ENCODE data around the gene PLIN3.
"Not testable (repeated sequence)": the region's sequence is repeated elsewhere in the genome, so short reads cannot be mapped to it uniquely, and the experiment has no call there.

PLIN3 gene

DNA sequence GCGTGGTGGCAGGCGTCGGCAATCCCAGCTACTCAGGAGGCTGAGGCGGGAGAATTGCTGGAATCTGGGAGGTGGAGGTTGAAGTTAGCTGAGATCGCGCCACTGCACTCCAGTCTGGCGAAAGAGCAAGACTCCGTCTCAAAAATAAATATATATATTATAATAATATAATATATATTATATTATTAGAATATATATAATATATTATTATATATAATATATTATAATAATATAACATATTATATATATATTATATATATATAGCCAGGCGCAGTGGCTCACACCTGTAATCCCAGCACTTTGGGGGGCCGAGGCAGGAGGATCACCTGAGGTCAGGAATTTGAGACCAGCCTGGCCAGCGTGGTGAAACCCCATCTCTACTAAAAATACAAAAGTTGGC, 25.5 kb upstream of the PLIN3 start:
- FAIRE-seq; DNase-seq (ENCODE audit: insufficient read length, low spot score): not testable (repeated sequence)

DNA sequence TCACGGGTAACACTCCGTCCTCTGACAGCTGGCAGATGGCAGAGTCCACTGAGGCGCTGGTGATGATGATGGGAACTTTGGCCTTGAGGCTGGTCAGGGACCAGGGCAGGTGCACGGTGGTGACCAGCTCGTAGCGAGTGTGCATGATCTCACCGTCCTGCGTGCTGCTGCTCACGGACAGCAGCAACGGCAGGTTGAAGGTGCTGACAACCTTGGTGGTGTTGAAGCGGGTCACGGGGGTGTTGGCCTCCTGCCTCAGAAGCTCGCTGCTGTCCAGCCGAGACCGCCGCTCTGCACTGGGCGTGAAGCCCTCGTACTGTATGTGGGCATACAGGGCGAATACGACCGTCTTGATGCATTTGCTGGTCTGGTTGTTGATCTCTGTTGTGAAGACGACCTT, 23.6 kb upstream of the PLIN3 start:
- FAIRE-seq (peak; percentile 16), DNase-seq (ENCODE audit: insufficient read length, low spot score) (no peak)

DNA sequence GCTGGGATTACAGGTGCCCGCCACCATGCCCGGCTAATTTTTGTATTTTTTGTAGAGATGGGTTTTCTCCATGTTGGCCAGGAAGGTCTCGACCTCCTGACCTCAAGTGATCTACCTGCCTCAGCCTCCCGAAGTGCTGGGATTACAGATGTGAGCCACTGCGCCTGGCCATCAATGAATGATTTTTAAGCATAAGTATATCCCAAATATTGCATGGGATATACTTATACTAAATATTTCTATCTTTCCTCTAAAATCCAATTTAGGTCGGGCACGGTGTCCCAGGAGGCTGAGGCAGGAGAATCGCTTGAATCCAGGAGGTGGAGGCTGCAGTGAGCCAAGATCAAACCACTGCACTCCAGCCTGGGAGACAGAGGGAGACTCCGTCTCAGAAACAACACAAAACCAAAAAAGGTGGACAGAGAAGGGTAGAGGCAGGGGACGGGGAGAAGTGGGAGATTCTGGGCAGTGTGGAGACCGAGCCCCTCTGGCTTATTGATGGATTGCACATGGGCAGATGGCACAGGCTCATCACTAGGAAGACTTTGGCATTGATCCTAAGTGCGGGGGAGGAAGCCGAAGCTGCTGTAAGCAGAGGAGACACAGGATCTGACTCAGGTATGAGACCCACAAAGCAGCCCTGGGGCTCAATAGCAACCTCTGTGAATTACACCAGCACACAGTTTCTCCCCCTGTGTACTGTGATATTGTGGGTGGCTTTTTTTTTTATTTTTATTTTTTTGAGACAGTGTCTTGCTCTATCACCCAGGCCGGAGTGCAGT, 21.8 kb upstream of the PLIN3 start:
- FAIRE-seq: no peak
- DNase-seq (ENCODE audit: insufficient read length, low spot score): peak; percentile 81

DNA sequence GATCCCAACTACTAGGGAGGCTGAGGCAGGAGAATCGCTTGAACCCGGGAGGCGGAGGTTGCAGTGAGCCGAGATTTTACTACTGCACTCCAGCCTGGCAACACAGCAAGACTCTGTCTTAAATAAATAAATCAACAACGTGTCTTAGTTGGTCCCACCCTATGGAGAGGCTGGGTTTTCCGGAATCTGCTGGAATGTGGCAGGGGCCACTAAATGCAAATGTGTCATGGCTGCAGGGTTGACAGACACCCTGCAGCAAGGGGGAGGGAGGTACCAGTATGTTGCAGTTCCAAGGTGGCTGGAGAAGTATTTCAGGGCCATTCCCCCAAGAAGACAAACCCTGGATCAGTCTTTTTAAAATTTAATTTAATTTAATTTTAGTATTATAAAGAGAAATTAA, 20.3 kb upstream of the PLIN3 start:
- not testable (repeated sequence) for FAIRE-seq; DNase-seq (ENCODE audit: insufficient read length, low spot score)

DNA sequence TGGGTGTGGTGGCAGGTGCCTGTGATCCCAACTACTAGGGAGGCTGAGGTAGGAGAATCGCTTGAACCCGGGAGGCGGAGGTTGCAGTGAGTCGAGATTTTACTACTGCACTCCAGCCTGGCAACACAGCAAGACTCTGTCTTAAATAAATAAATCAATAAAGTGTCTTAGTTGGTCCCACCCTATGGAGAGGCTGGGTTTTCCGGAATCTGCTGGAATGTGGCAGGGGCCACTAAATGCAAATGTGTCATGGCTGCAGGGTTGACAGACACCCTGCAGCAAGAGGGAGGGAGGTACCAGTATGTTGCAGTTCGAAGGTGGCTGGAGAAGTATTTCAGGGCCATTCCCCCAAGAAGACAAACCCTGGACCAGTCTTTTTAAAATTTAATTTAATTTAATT, 17.5 kb upstream of the PLIN3 start:
- not testable (repeated sequence) for DNase-seq (ENCODE audit: insufficient read length, low spot score); FAIRE-seq

DNA sequence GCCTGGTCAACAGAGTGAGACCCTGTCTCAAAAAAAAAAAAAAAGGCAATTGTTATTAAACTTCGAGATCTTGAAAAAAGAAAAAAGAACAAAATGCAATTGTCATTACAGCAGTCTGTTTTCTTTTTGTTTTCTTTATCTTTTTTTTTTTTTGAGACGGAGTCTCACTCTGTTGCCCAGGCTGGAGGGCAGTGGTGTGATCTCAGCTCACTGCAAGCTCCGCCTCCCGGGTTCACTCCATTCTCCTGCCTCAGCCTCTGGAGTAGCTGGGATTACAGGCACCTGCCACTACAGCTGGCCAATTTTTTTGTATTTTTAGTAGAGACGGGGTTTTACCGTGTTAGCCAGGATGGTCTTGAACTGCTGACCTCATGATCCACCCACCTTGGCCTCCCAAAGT, 15.4 kb upstream of the PLIN3 start:
- DNase-seq (ENCODE audit: insufficient read length, low spot score); FAIRE-seq: not testable (repeated sequence)

DNA sequence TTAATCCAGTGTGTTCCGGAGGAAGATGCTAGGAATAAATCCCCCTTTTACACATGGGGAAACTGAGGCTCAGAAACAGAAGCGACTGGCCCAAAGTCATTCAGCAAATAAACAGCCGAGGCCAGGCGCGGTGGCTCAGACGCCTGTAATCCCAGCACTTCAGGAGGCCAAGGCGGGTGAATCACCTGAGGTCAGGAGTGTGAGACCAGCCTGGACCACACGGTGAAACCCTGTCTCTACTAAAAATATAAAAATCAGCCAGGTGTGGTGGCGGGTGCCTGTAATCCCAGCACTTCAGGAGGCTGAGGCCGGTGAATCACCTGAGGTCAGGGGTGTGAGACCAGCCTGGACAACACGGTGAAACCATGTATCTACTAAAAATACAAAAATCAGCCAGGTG, 11.6 kb upstream of the PLIN3 start:
- no peak for FAIRE-seq
- DNase-seq (ENCODE audit: insufficient read length, low spot score): no peak

DNA sequence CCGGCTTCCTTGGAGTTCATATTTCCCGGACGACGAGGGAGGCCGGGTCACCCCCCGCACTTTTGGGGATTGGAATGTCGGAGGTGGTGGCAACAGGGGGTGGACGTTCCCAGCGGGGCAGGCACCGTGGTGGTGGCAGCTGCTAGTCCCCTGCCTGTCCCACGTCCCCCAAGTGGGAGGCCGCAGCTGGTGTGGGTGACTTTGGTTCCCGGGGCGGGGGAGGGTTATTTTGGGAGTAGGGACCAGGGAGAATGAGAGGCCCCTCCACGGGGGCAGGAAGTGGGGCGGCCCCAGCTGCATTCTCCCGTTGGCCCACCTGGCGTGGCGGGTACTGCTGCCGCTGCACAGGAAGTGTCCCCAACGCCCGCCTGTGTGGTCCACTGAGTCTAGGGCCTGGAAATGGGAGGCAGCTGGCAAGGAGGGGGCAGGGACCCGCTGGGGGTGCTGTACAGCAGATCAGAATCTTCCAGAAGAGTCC, 11.1 kb upstream of the PLIN3 start:
- FAIRE-seq: no peak
- DNase-seq (ENCODE audit: insufficient read length, low spot score): no peak

DNA sequence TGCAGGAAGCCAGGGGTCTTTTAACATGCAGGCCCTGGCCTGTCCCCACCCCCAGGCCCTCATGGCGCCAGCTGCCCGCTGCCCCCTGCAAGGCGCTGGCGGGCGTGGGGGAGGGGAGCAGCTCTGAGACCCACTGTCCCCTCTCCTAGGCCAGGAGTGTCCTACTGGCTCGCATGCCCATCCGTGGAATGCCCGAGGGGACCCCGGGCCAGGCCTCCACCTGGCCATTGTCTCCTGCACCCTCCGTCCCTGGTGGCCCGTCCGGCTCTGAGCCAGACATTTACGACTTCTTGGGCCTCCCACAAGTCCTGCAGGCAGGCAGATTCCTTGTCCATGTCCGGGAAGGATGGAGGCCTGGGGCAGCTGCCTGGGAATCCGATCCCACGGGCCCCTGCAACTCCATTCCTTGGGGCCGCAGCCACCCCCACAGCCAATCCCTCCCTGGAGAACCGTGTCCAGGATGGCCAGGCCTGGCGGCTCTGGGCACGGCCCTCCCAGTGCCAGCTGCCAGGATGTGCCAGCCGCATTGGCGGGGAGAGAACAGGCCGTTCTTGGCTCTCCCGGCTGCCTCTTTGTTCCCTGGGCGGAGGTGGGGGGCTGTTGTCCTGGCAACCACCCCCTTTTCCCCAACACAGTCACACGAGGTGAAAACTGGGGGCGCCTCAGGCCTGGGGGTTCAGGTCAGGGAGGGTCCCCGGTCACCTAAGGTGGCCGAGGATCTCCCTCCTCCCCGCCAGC, 10.5 kb upstream of the PLIN3 start:
- FAIRE-seq: no peak
- DNase-seq (ENCODE audit: insufficient read length, low spot score): no peak

DNA sequence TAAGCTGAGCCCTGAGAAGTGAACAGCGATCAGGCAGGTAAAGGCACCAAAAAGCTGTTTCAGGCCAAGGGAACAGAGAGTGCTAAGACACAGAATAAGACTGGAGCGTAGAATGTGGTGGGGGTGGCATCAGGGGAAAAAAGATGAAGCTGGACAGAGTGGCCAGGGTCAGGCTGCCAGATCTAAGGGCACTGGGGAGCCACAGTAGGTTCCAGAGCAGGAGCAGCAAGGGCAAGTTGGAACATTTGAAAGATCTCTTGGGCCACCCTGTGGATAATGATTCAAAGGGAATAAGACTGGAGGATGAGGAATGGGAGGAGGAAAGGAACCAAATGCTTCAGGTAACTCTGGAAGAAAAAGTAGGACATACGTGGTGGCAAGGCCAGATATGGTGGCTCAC, 6.5 kb upstream of the PLIN3 start:
- no peak for DNase-seq (ENCODE audit: insufficient read length, low spot score)
- no peak for FAIRE-seq

DNA sequence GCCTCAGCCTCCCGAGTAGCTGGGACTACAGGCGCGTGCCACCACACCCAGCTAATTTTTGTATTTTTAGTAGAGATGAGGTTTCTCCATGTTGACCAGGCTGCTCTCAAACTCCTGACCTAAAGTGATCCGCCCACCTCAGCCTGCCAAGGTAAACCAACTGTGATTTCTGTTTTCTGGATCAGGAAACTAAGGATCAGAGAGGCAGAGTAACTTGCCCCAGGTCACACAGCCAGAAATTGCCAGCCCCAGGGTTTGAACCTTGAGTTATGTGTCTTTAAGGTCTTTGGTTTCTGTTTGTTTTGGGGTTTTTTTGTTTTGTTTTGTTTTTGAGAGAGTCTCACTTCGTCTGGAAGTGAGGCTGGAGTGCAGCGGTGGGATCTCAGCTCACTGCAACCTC, 4.2 kb upstream of the PLIN3 start:
- FAIRE-seq: no peak
- no peak for DNase-seq (ENCODE audit: insufficient read length, low spot score)

DNA sequence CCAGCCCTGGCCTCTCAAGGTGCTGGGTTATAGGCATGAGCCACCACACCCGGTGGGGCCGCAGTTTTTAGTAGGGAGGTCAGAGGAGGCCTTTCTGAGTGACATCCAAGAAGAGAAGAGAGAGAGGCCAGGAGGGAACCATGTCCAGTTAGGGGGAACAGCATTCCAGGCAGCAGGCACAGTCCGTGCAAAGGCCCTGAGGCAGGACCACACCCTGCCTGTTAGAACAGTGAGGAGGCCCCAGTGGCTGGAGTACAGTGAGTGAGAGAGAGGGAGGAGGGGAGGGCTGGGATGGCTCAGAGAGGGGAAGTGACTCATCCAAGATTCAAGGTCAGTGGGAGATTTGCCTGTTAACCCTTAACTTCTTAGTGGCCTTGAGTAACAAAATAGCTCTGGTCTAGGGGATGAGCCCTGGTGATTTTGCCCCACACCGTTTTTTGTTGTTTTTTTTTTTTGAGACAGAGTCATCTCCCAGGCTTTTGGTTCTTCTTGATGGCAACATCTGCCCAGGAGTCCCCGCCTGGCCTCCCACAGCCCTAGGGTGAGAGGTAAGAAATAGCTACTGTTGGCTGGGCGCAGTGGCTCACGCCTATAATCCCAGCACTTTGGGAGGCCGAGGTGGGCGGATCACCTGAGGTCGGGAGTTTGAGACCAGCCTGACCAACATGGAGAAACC, 2.7 kb upstream of the PLIN3 start:
- DNase-seq (ENCODE audit: insufficient read length, low spot score) (peak; percentile 68), FAIRE-seq (no peak)

DNA sequence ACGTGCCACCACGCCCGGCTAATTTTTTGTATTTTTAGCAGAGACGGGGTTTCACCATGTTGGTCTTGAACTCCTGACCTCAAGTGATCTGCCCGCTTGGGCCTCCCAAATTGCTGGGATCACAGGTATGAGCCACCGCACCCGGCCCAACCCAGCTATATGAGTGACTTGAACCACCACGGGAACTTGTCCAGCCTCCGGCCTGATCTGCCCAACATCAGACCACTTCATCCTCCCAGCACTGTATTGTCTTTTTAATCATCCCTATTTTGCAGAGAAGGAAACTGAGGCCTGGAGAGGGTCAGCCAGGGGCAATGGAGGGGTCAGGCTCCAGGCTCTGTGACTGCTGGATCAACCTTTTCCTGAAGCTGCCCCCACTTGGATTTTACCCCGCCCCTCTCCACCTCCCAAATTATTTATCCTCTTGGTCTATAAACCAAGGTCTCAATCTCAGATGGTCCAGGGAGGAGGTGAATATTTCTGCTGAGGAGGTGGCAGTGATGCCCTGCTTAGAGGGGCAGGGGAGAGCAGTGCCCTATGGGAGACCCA, 893 bp upstream of the PLIN3 start:
- DNase-seq (ENCODE audit: insufficient read length, low spot score): no peak
- FAIRE-seq: no peak

DNA sequence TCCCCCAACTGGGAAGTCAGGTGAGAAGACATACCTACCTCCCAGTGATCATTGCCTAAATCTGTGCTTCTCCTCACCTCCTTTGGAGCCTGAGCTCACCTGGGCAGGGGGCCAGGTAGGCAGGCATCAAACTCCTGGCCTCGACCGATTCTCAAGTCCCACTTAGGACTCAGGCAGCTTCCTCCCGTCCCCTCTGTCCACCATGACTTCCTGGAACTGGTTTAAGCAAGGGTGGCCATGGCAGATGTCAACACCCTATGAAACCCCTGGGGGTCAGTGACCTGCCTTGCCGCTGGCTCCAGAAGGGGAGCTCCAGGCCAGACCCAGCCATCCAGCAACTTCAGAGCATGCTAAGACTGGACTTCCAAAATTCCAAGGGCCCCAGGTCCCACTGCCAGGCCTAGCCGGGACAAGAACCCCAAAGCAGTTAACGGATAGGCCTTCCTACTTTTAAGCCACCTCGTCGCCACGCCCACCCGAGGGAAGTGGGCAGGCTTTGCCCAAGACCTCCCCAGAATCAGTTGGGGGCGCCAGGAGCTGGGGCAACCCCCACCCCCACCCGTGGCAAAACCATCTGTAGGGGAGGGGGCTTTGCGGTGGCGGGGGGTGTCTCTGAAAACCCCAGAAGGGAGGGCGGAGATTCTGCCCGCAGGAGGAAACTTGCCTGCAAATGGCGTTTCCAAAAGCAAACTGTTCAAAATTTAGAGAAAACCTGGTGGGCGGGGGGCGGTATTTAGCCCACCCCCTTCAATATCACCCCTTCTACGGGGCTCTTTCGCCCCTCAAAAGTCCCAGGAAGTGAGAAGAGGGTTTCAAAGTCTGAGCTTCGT, 657 bp downstream of the PLIN3 start:
- DNase-seq (ENCODE audit: insufficient read length, low spot score) (peak; percentile 29), FAIRE-seq (no peak)

DNA sequence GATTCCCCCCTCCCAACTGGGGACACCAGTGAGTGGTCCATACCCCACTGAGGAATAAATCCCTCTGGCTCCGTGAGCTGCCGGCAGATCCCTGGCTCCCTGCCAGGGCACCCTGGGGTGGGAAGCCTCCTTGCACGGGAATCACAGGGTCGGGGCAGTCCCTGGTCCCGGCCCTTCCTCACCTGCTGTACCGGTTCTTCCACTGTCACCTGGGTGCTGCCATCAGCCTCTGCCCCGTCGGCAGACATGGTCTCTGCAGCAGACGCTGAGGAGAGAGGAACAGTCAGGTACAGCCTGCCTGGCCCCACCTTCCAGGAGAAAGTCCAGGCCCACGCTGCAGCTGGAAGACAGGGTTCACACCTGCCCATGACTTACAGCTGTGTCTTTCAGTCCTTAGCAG, 6.3 kb downstream of the PLIN3 start:
- FAIRE-seq: no peak
- DNase-seq (ENCODE audit: insufficient read length, low spot score): no peak

DNA sequence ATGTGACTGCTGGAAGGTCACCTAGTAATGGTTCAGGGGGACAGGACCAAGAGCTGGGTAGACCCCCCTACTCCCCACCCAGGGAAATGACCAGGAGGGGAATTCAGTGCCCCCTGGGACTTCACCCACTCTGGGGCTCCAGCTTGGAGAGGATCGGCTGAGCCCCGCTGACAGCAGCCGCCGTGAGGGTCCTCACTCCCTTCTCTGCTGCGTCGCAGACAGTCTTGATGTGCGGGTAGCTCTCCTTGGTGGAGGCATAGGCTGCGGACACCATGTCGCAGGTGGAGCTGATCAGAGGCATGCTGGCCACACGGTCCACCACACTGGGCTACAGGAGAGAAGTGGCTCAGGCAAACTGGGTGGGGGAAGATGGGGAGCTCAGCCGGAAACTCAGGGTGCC, 7.8 kb downstream of the PLIN3 start:
- FAIRE-seq: no peak

DNA sequence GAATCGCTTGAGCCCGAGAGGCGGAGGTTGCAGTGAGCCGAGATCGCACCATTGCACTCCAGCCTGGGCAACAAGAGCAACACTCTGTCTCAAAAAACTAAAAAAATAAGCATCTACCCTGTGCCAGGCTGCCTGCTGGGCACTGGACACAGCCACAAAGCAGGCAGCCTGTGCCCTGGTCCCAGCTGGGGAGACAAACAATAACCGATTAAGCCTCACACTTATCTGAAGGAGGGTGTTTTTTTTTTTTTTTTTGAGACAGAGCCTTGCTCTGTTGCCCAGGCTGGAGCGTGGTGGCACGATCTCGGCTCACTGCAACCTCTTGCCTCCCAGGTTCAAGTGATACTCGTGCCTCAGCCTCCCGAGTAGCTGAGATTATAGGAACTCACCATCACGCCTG, 11.0 kb downstream of the PLIN3 start:
- FAIRE-seq; DNase-seq (ENCODE audit: insufficient read length, low spot score): not testable (repeated sequence)

More for the DNA sequence above, 7.8 kb downstream of the PLIN3 start:
- DNase-seq (ENCODE audit: insufficient read length, low spot score): no peak

DNA sequence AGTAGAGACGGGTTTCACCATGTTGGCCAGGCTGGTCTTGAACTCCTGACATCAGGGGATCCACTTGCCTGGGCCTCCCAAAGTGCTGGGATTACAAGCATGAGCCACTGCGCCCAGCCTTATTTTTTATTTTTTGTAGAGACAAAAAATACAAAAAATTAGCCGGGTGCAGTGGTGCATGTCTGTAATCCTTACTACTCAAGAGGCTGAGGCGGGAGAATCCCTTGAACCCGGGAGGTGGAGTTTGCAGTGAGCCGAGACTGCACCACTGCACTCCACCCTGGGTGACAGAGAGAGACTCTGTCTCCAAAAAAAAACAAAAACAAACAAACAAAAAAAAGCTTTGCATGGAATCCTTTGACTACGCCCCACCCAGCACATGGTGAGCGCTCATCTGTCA, 14.0 kb downstream of the PLIN3 start:
- FAIRE-seq; DNase-seq (ENCODE audit: insufficient read length, low spot score): not testable (repeated sequence)

DNA sequence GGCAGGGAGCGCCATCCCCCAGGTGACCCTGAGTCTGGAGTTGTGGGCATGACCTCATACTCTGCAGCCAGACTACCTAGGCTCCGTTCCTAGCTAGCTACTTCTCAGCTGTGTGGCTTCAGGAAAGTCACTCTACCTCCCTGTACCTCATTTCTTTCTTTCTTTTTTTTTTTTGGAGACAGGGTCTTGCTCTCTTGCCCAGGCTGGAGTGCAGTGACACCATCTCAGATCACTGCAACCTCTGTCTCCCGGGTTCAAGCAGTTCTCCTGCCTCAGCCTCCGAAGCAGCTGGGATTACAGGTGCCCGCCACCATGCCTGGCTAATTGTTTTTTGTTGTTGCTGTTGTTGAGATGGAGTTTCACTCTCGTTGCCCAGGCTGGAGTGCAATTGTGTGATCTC, 15.0 kb downstream of the PLIN3 start:
- FAIRE-seq (no peak), DNase-seq (ENCODE audit: insufficient read length, low spot score) (no peak)
